ENCODE results near the gene MGAT5B. TPM values are rescaled to one million over a fixed set of nuclear protein-coding genes. Genes with fewer than 3 reads are reported as not detected.

The MGAT5B gene
- total RNA-seq, 3 donors from 2014 or later, result 0.17 to 0.65 (median 0.44) TPM

GRCh38 chr17:76958974-76959373 lies 90.8 kb downstream of the MGAT5B start:
- H3K36me3 ChIP-seq (ENCODE audit: low read depth), result no peaks in the 10 kb centered on the region
- H3K4me3 ChIP-seq, result no peak overlapping the region
- intact Hi-C loops (cut with DNase I, micrococcal nuclease), result no loop called here
- H3K4me1 ChIP-seq (ENCODE audit: low read depth), result no peaks in the 10 kb centered on the region
- no peaks in the 10 kb centered on the region for H3K9me3 ChIP-seq
- TF ChIP-seq CTCF (IDR thresholded peaks at IDR 0.05), result no peak
- peak in 1 of 3 donors; percentile 3 for DNase-seq
- ATAC-seq, result no peak

- ATAC-seq (no peak), DNase-seq (peak in 1 of 3 donors; percentile 30)
- H3K4me1 ChIP-seq (ENCODE audit: low read depth), result no peaks in the 10 kb centered on the region
- intact Hi-C loops (cut with DNase I, micrococcal nuclease), result no loop called here
- TF ChIP-seq CTCF (IDR thresholded peaks at IDR 0.05), result no peak
- H3K36me3 ChIP-seq (ENCODE audit: low read depth), result no peaks in the 10 kb centered on the region
- H3K4me3 ChIP-seq, result no peak overlapping the region
- H3K9me3 ChIP-seq, result no peaks in the 10 kb centered on the region
These were observed 93.7 kb downstream of the MGAT5B start for GRCh38 chr17:76961869-76962268.

- intact Hi-C loops (cut with DNase I, micrococcal nuclease), result no loop called here
- no peak overlapping the region for H3K4me3 ChIP-seq
- no peaks in the 10 kb centered on the region for H3K4me1 ChIP-seq (ENCODE audit: low read depth)
- no peak for TF ChIP-seq CTCF (IDR thresholded peaks at IDR 0.05)
- DNase-seq (no peak), ATAC-seq (no peak)
- H3K9me3 ChIP-seq, result no peaks in the 10 kb centered on the region
- H3K36me3 ChIP-seq (ENCODE audit: low read depth), result no peaks in the 10 kb centered on the region
These were observed 94.7 kb downstream of the MGAT5B start for GRCh38 chr17:76962858-76963257.

GRCh38 chr17:76966016-76966415 lies 97.8 kb downstream of the MGAT5B start:
- DNase-seq, result no peak
- intact Hi-C loops (cut with DNase I, micrococcal nuclease), result no loop called here
- ATAC-seq, result no peak

GRCh38 chr17:76966486-76967181 lies 98.4 kb downstream of the MGAT5B start:
- ATAC-seq (no peak), DNase-seq (peak in 1 of 3 donors; percentile 18)
- intact Hi-C loops (cut with DNase I, micrococcal nuclease), result no loop called here
- Histone ChIP-seq H3K4me1 (ENCODE audit: low read depth) (peaks cover 5% of the 10 kb centered on the region), H3K4me3 (no peak overlapping the region), H3K9me3 (no peaks in the 10 kb centered on the region), H3K36me3 (ENCODE audit: low read depth) (no peaks in the 10 kb centered on the region)
- no peak for TF ChIP-seq CTCF (IDR thresholded peaks at IDR 0.05)

More at GRCh38 chr17:76966016-76966415, 97.8 kb downstream of the MGAT5B start:
- H3K36me3 ChIP-seq (ENCODE audit: low read depth), result no peaks in the 10 kb centered on the region
- peaks cover 5% of the 10 kb centered on the region for H3K4me1 ChIP-seq (ENCODE audit: low read depth)
- H3K9me3 ChIP-seq, result no peaks in the 10 kb centered on the region
- H3K4me3 ChIP-seq, result no peak overlapping the region
- TF ChIP-seq CTCF (IDR thresholded peaks at IDR 0.05), result no peak
